ENCODE results near the gene ZIC1.

The ZIC1 gene

GRCh38 chr3:147395899-147396711 is 13.1 kb upstream of the ZIC1 start:
- no peak for DNase-seq (ENCODE audit: low read depth in 2 of 2)

GRCh38 chr3:147396712-147397046 is 12.5 kb upstream of the ZIC1 start:
- no peak for DNase-seq (ENCODE audit: low read depth in 2 of 2)

DNA sequence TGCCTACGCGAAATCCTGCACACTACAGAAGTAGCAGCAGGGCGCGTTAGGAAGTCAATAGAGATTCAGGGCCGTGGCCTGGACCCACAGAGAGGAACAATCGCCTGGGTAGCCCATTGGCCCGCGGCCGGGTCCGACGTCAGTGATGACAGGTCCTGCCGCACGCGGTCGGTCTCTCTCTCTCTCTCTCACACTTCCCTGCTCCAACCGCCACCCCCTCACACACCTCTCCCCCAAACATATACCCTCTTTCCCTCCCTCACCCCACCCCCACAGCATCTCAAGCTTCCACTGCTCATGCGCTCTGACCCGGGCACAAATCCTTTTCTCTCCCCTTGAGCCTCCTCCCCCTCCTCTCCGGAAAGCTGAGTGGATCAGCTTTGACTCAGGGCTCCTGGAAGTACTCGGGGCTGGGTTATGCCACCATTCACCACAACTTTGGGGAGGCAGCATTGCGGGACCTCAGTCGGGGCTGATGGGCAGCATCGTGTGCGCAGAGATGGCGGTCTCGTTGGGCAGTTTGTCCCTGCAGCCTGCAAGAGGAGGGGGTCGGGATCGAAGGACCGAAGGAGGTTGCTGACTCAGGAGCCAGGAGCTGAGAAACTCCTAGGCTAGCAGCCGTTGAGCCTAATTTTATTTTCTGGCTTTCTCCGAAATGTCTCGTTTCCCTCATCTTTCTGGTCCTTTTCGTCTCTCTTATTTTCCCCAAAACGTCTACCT is 11.8 kb upstream of the ZIC1 start:
- DNase-seq (ENCODE audit: low read depth in 2 of 2) = no peak

GRCh38 chr3:147397875-147398812 is 11.0 kb upstream of the ZIC1 start:
- DNase-seq (ENCODE audit: low read depth in 2 of 2) = no peak

DNA sequence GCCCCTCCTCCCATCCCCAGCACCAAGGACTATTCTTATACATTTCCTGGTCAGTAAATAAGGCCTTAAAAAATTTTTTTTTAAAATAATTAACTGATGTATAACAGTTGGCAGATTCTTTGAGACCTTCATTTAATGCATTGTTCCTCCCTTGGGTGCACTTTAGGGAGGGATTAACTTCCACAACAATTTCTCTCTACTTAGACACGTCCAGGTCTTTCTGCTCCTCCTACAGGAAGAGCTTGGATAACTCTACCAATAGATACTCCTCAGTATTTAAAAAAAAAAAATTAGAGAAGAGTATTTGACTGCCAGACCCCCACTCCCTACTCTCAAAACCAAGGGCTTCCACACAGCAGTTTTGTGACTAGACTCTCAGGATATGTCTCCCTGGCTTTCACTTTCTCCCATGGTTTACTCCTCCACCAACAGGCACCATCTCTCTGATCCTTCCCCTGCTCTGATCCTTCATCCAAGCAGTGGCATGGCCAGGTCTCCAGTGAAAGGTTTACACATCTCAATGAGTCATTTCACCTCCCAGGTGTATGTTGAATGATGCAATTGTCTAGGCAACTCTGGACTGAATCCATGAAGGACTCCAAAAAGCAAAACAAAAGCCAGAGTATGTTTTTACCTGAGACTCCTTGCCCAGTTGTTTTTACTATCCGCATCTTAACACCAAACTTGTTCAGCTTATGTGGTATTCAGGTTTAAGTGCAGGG is 10.2 kb upstream of the ZIC1 start:
- DNase-seq (ENCODE audit: low read depth in 2 of 2) = no peak

- no peak for DNase-seq (ENCODE audit: low read depth in 2 of 2)
Measured at GRCh38 chr3:147400111-147400510, 9.1 kb upstream of the ZIC1 start.

DNA sequence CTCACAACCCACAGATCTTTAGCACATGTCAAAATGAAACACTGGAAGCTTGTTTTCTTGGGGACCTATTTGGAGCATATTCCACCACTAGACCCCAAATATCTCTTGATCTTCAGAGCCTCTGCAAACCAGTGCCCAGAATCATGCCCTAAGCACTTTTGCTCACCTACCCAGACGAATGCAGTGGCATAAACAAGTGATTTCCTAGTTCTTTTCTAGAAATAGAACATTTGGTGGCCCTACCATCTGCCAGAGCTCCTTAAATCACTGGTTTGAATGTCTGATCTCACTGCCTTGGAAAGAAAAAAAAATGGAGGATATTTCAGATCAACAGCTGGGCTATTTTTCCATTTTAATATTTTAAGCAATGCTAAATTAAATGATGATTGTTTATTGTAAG is 8.2 kb upstream of the ZIC1 start:
- no peak for DNase-seq (ENCODE audit: low read depth in 2 of 2)

DNA sequence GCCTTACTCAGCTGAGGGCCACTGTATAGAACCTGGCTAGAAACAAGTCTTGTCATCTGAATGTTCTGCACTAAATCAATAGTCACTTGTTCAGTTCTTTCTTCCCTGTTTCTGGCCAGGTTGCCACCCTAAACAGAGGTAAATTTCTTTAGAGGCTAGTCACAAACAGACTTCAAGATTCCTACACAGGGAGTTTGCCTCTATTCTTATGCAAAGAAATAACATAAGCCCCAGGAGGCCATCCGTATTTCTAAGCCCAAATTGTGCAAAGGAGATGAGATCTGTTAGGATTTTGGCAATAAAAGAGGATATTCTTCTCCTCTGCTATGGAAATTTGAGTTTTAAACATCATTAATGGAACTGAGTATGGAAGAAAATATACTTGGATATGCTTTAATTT is 7.7 kb upstream of the ZIC1 start:
- no peak for DNase-seq (ENCODE audit: low read depth in 2 of 2)

DNA sequence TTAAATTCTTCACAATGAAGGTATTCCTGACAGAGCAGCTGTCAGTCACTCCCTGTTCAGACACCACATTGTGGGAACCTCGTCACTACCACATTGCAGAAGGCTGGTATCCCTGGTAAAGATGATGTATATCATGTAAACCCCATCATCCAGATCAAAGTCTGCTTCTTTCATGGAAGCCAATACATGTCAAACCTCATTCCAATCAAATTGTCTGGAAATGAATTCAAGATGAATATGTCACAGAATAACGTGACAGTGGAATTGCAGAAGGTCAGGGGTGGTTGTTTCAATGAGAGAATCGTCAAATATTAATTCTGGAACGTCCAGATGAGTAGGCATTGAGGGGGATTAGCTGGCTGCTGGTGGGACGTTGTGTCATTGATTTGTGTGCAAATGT is 7.0 kb upstream of the ZIC1 start:
- no peak for DNase-seq (ENCODE audit: low read depth in 2 of 2)

DNA sequence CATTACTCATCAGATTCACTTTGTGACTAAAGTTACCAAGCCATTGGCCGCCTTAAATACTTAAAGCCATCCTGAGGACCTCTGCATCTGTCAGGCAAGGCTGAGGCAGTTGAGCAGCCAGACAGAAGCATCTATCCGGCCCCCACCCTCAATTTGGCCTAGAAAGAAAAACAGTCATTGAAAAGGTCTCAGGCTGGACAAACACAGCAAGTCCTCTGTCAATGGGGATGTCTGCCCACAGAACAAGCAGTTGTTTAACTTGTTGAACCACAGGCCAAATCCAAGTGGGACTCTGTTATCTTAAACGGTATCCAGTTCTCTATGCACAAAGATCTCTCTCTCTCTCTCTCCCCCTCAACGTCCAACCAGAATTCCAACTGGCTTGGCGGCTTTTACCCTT is 5.7 kb upstream of the ZIC1 start:
- DNase-seq (ENCODE audit: low read depth in 2 of 2) = no peak

DNA sequence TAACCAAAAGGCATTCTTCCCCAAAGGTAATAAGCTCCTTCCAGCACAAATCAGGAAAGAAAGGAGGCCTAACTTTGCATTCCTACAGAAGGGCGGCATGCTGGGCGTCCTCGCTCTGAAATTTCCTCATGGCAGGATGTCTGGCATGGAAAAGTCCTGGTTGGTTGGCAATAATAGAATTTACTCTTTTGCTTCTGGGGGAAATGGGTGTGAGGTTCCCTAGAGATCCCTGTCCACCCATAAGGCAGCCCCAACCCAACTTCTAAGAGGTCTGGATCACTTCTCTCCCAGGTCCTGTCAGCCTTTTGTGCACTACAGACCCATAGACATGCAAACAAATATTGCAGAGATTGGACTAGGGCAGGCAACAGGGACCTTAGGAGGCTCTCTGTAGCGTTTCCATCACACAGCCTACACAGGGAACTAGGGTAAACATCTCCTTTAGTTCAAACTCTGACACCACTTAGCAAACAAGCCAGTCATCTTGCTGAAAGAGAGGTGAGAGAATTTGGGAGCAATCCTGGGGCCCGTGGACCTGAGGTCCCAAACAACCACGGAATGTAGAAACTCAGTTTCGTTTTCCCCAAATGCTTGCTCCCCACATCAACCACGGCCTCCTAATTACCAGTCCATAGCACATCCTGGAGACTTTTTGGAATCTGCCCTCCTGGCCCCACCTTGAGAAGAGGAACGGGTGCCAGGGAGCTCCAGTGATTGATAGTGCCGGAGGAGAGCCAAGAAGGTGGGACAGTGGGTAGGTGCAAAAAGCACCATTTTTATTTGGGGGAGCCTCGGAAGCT is 5.0 kb upstream of the ZIC1 start:
- no peak for DNase-seq (ENCODE audit: low read depth in 2 of 2)

GRCh38 chr3:147404800-147405230 is 4.3 kb upstream of the ZIC1 start:
- no peak for DNase-seq (ENCODE audit: low read depth in 2 of 2)

- no peak for DNase-seq (ENCODE audit: low read depth in 2 of 2)
Measured at GRCh38 chr3:147405231-147406027, 3.7 kb upstream of the ZIC1 start.

DNA sequence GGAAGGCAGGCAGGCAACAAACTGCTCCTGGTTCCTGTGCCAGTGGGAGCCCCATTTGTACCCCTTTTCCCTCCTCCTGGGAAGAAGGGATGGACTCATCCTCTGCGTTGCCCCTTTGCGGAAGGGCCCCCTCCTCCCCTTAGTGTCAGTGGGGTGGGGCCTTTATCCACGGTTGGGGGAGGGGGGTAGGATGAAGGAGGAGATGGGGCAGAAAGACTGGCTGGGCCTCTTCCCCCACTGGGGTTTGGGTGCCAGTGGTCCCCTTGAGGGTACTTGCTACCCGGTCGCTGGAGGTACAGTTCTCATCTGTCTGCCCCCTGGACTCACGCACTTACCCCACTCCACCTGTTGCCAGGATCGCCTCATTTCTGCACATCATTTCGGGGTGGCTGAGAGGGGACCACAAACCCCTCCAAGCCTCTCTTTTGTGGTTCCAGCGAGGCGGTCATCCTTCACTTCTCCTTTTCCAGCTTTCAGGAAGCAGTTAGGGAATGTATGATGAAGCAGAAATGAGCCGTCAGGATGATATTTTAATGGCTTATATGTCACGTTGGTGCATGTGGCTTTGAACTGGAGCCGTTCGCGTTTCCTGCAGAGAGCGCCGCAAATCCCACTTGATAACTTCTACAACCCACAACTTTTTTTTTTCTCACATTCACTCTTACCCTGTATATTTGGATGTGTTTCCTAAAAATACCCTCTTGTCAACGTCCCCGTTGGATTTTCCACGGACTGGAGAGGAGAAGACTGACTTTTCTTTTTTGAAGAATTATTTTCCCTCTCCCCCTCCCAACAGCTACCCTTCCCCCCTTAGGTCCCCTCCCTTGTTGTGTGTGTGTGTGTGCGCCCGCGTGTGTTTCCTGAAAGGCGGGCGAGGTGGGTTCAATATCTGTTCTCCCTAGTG is 2.9 kb upstream of the ZIC1 start, which contains the start of gene ZIC4:
ZIC4 (minus strand) TSS at position 516 of the 904 bp plus-strand sequence. CDS start 3,746 bp downstream, outside the sequence.
- DNase-seq (ENCODE audit: low read depth in 2 of 2) = no peak

GRCh38 chr3:147407114-147407497 is 2.1 kb upstream of the ZIC1 start:
- no peak for DNase-seq (ENCODE audit: low read depth in 2 of 2)

- no peak for DNase-seq (ENCODE audit: low read depth in 2 of 2)
Measured at GRCh38 chr3:147407498-147408187, 1.5 kb upstream of the ZIC1 start.

DNA sequence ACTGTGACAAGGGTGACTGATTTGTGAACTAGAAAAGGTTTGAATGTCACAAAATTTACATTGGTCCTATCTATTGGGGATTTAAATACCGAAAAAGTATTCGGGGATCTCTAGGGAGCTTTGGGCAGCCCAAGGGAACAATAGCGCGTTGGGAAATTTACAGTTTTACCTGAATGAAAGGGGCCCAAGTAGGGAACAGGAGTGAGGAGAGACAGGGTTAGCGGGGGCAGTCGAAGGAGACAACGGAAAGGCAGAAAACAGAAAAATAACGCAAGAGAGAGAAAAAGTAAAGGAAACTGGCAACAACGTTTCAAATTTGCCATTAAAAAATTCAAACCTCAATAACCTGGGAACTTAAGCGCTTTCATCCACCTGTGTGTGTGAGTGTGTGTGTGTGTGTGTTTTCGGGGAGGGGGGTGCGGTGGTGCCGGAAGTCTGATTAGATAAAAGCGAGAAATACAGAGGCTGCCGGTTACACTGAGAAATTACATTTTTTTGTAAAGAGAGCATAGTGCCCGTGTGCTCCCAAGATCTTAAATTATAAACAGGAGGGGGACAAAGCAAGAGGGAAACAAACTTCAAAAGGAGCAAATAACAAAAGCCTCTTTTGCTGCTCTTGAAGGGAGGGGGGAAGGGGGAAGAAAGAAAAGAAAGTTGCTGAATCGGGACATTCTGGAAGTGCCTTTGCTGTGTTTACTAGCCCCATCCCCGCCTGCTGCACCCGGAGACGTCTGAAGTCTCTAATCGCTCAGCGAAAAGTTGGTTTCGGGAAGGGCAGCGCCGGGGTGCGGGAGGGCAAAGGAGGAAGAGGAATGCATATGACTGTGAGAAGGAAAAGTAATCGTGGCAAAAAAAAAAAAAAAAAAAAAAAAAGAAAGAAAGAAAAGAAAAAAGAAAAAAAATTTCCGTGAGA is 721 bp upstream of the ZIC1 start:
- DNase-seq (ENCODE audit: low read depth in 2 of 2) = no peak

Measured in fibroblast of skin of left quadriceps (primary cell).